Heart right ventricle (tissue), 16 donors: ENCODE results near the gene NCAPD3. TPM values are rescaled to one million over a fixed set of nuclear protein-coding genes. Genes with fewer than 3 reads are reported as not detected.
"Not testable (repeated sequence)": the region's sequence is repeated elsewhere in the genome, so short reads cannot be mapped to it uniquely, and the experiment has no call there.

Source experiments
- ATAC-seq, 8 donors: fragments of 200-7000 bp; cut with Tn5 transposase; one replicate each; pipeline ENCODE4 v1.9.1; 2020; ENCODE audit warnings: mild to moderate bottlenecking in 8 of 8, moderate library complexity in 8 of 8, moderate number of reproducible peaks in 1 of 8
- DNase-seq, 2 donors: peaks; one replicate each; pipeline ENCODE4 v3.0.0-alpha.2; 2020
- H3K27ac ChIP-seq, 10 donors: fragments of 200-600 bp; sonication (generic) in 2 of 10; one replicate each; pipeline versions ENCODE4 v1.5.0 to v1.8.0; 2020 to 2022; ENCODE audit warnings: mild to moderate bottlenecking in 3 of 10
- H3K27me3 ChIP-seq, 7 donors: fragments of 200-600 bp; one replicate each; pipeline ENCODE4 v1.8.0; 2021 to 2022; ENCODE audit warnings: mild to moderate bottlenecking in 2 of 7
- H3K36me3 ChIP-seq, 9 donors: fragments of 200-600 bp; sonication (generic) in 1 of 9; one replicate each; pipeline versions ENCODE4 v1.5.0 to v1.8.0; 2020 to 2022; ENCODE audit warnings: mild to moderate bottlenecking in 2 of 9
- H3K4me1 ChIP-seq, 9 donors: fragments of 200-600 bp; sonication (generic) in 1 of 9; one replicate each; pipeline versions ENCODE4 v1.5.0 to v1.8.0; 2020 to 2022; ENCODE audit warnings: mild to moderate bottlenecking in 4 of 9
- H3K4me3 ChIP-seq, 10 donors: fragments of 200-600 bp; sonication (generic) in 2 of 10; one replicate each; pipeline versions ENCODE4 v1.5.0 to v1.8.0; 2020 to 2022; ENCODE audit warnings: mild to moderate bottlenecking in 7 of 10, moderate library complexity in 2 of 10
- H3K9me3 ChIP-seq, 11 donors: fragments of 200-600 bp in 10 of 11; sonication (generic) in 2 of 11; one replicate each; pipeline versions ENCODE4 v1.5.0 to v1.8.0; 2013 to 2022; ENCODE audit warnings: mild to moderate bottlenecking in 2 of 11, control low read depth in 1 of 11, moderate library complexity in 1 of 11
- WGBS, 2 donors: extraction: QIAGEN DNeasy Blood & Tissue Kit; methylation state at CpG; one replicate each; pipeline ENCODE4 v1.1.7; 2013; ENCODE audit warnings: inconsistent platforms in 1 of 2; 5-methylcytosine and 5-hydroxymethylcytosine counted together
- intact Hi-C, 10 donors: fragments of 100-400 bp; cut with DNase I; formaldehyde crosslinking; loops; one replicate each; pipeline versions ENCODE4 v1.11.1 to v1.14.2; 2022
- polyA plus RNA-seq, 2 donors: library from polyadenylated mRNA; stranded (reverse); fragments of 200-250 nt; gene quantifications; one replicate each; pipeline ENCODE4 v1.2.3, GENCODE V29; 2013
- total RNA-seq, 10 donors: library from RNA; stranded (reverse); fragmentation: NEBNext Ultra II Directional in 3 of 10; extraction: Animal tissue kit (Norgen Biotek cat#: 25700) in 3 of 10; gene quantifications; one replicate each; pipeline versions ENCODE4 v1.2.1 to v1.2.4, GENCODE V29; 2021 to 2023
- TF ChIP-seq, protein P1 (sequence below), 9 donors: fragments of 200-600 bp; sonication (generic) in 2 of 9; IDR thresholded peaks; one replicate each; pipeline versions ENCODE4 v1.5.0 to v1.8.0; 2021 to 2022; ENCODE audit warnings: antibody characterized with exemption in 9 of 9, mild to moderate bottlenecking in 5 of 9, moderate library complexity in 1 of 9
- donor health status: Arrhythmogenic right ventricular cardiomyopathy.
- donor health status: ischemic (EF 13 %, LVEDD 7.1; RV severe dilation, severe dysfunction).
- donor health status: healthy with polysubstance abuse.
- donor health status: DM: no; HTN: yes; CAD: no.
- donor health status: DM: no; HTN: no; CAD: no.
- donor health status: ischemic (EF 25% LVEDD 6.9; RV normal size, moderate dysfunction).
- donor health status: ischemic (EF 25% LVEDD 5.7; RV mildly dilated, moderate dysfunction).
- donor health status: healthy.
- donor health status: DM: yes; HTN: yes; CAD: no.
- donor health status: Ischemic cardiomyopathy.
- donor health status: ischemic (EF 35%, LVEDD 5.7; RV mildly dilated, moderate dysfunction).
- donor health status: nonischemic (EF 11% LVEDD 7.7; RV severe dilation, severe dysfunction).
- donor health status: DM: yes; HTN: yes; CAD: no.
- donor health status: PGD.
- donor health status: ischemic (EF 29% LVEDD 5.4; RV normal size, mild dysfunction).
- donor health status: nonischemic (EF 23%, LVEDD 6.1; RV moderate dilation, normal function).

The NCAPD3 gene
- total and polyA plus RNA-seq, 12 donors: 4.2 to 16.7 (median 11.0) TPM

DNA sequence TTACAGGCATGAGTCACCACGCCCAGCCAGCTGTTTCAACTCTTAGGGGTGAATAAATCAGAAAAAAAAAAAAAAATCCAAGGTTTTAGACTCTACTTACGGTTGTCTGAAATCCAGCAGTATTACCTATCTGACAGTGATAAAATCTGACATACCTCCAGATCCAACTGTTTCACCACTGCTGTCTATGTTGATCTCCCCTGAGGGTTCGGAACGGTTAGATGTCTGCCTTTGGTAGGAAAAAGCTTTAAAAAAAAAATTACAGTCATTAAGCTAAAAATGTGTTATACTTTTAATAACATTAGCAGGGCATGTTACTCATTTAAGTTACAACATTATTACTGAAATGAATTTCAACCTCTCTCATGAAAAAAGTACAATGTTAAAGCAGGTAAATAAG, 21.1 kb downstream of the NCAPD3 start:
- WGBS, 2 donors: 95 to 97% methylated on average over 4 of the region's 4 CpGs
- ATAC-seq (no peak), DNase-seq (no peak)
- H3K9me3 ChIP-seq: no peaks in the 10 kb centered on the region
- TF ChIP-seq, protein P1, sequence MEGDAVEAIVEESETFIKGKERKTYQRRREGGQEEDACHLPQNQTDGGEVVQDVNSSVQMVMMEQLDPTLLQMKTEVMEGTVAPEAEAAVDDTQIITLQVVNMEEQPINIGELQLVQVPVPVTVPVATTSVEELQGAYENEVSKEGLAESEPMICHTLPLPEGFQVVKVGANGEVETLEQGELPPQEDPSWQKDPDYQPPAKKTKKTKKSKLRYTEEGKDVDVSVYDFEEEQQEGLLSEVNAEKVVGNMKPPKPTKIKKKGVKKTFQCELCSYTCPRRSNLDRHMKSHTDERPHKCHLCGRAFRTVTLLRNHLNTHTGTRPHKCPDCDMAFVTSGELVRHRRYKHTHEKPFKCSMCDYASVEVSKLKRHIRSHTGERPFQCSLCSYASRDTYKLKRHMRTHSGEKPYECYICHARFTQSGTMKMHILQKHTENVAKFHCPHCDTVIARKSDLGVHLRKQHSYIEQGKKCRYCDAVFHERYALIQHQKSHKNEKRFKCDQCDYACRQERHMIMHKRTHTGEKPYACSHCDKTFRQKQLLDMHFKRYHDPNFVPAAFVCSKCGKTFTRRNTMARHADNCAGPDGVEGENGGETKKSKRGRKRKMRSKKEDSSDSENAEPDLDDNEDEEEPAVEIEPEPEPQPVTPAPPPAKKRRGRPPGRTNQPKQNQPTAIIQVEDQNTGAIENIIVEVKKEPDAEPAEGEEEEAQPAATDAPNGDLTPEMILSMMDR (IDR thresholded peaks at IDR 0.05): no peak
- H3K27me3 ChIP-seq: no peaks in the 10 kb centered on the region
- intact Hi-C loops: no loop called here
- no peaks in the 10 kb centered on the region for H3K4me1 ChIP-seq
- no peak overlapping the region for H3K27ac ChIP-seq
- no peak overlapping the region for H3K4me3 ChIP-seq
- peaks cover 0 to 92% (median 30%) of the 10 kb centered on the region in 9 donors for H3K36me3 ChIP-seq

DNA sequence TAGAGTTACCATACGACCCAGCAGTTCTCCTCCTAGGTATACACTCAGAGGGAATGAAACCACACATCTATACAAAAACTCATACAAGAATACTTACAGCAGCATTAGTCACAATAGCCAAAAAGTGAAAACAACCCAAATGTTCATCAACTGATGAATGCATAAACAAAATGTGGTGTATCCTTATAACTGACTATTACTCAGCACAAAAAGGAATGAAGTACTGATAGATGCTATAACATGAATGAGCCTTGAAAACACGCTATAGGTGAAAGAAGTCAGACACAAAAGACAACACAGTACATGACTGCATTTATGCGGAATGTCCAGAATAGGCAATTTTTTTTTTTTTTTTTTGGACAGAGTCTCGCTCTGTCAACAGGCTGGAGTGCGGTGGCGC, 23.1 kb downstream of the NCAPD3 start:
- H3K4me3 ChIP-seq: no peak overlapping the region

DNA sequence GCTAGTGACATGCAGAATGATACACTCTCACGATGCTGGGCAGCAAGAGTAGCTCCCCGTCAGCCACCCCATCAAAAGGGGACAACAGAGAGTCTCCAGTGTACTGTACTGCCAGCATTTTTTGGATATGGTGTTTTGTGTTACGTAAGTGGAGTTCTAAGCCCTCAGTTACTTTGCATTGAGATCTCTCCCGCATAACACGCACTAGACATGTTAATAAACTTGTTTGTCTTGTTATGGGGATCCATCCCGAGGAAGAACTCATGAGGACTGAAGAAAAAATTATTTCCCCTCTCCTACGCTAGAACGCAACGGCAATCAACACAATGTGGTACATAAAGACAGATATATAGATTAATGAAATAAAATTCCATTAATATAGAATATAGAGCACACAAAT, 24.2 kb downstream of the NCAPD3 start:
- intact Hi-C loops: no loop called here
- no peak overlapping the region for H3K27ac ChIP-seq
- peaks cover 0 to 100% (median 23%) of the 10 kb centered on the region in 9 donors for H3K36me3 ChIP-seq
- H3K27me3 ChIP-seq: no peaks in the 10 kb centered on the region
- no peak overlapping the region for H3K4me3 ChIP-seq
- H3K9me3 ChIP-seq: no peaks in the 10 kb centered on the region
- DNase-seq: no peak
- TF ChIP-seq, protein P1 (IDR thresholded peaks at IDR 0.05): no peak
- ATAC-seq: no peak
- WGBS, 2 donors: 96% methylated on average over 9 of the region's 9 CpGs
- no peaks in the 10 kb centered on the region for H3K4me1 ChIP-seq

More for the DNA sequence above, 23.1 kb downstream of the NCAPD3 start:
- no peaks in the 10 kb centered on the region for H3K4me1 ChIP-seq
- intact Hi-C loops: no loop called here
- TF ChIP-seq, protein P1 (IDR thresholded peaks at IDR 0.05): no peak
- DNase-seq (no peak), ATAC-seq (no peak)
- H3K27ac ChIP-seq: no peak overlapping the region
- H3K36me3 ChIP-seq: peaks cover 0 to 100% (median 23%) of the 10 kb centered on the region in 9 donors
- WGBS, 2 donors: 96 to 97% methylated on average over 6 of the region's 6 CpGs
- H3K27me3 ChIP-seq: no peaks in the 10 kb centered on the region
- H3K9me3 ChIP-seq: no peaks in the 10 kb centered on the region

DNA sequence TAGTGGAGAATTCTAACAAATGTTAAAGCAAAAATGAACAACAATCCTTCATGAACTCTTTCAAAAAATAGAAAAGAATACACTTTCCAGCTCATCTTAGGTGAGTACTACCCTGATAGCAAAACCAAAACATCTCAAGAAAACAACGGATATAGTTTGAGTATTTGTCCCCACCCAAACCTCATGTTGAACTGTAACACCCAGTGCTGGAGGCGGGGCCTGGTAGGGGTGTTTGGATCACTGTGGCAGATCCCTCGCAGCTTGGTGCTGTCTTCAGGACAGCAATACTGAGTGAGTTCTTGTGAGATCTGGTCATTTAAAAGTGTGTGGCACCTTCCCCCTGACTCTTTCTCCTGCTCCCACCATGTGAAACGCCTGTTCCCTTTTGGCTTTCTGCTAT, 27.0 kb downstream of the NCAPD3 start:
- no peaks in the 10 kb centered on the region for H3K4me1 ChIP-seq
- H3K4me3 ChIP-seq: no peak overlapping the region
- WGBS, 2 donors: 89 to 92% methylated on average over 4 of the region's 4 CpGs
- DNase-seq (no peak), ATAC-seq (no peak)
- H3K27ac ChIP-seq: no peak overlapping the region
- intact Hi-C loops: no loop called here
- peaks cover 0 to 100% (median 18%) of the 10 kb centered on the region in 9 donors for H3K36me3 ChIP-seq
- H3K27me3 ChIP-seq: no peaks in the 10 kb centered on the region
- TF ChIP-seq, protein P1 (IDR thresholded peaks at IDR 0.05): no peak
- H3K9me3 ChIP-seq: no peaks in the 10 kb centered on the region

DNA sequence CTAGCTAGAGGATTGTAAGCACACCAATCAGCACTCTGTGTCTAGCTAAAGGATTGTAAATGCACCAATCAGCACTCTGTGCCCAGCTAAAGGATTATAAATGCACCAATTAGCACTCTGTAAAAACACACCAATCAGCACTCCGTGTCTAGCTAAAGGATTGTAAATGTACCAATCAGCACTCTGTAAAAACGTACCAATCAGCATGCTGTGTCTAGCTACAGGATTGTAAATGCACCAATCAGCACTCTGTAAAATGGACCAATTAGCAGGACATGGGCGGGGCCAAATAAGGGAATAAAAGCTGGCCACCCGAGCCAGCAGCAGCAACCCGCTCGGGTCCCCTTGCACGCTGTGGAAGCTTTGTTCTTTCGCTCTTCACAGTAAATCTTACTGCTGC, 35.7 kb downstream of the NCAPD3 start:
- H3K27me3 ChIP-seq, H3K4me3 ChIP-seq, DNase-seq, H3K9me3 ChIP-seq, ATAC-seq, H3K27ac ChIP-seq, H3K4me1 ChIP-seq, intact Hi-C loops: not testable (repeated sequence)
- 94 to 97% methylated on average over 8 of the region's 8 CpGs for WGBS, 2 donors
- H3K36me3 ChIP-seq: peaks cover 0 to 96% (median 40%) of the 10 kb centered on the region in 9 donors
